LHCN-M2 (cell line): Measurements from ENCODE around the gene A2M. TPM values are rescaled to one million over a fixed set of nuclear protein-coding genes. Genes with fewer than 3 reads are reported as not detected.

ENCODE experiments used
- DNase-seq: peaks from one replicate; pipeline ENCODE4 v3.0.0-alpha.2; 2012; ENCODE audit warnings: low read depth
- total RNA-seq: library from RNA; depleted of rRNA; stranded (reverse); fragments of >200 nt; gene quantifications from 2 replicates; pipeline ENCODE4 v1.2.3, GENCODE V29; 2014

A2M gene
- total RNA-seq, 1 experiment from 2014 or later = 0.06 TPM

DNA sequence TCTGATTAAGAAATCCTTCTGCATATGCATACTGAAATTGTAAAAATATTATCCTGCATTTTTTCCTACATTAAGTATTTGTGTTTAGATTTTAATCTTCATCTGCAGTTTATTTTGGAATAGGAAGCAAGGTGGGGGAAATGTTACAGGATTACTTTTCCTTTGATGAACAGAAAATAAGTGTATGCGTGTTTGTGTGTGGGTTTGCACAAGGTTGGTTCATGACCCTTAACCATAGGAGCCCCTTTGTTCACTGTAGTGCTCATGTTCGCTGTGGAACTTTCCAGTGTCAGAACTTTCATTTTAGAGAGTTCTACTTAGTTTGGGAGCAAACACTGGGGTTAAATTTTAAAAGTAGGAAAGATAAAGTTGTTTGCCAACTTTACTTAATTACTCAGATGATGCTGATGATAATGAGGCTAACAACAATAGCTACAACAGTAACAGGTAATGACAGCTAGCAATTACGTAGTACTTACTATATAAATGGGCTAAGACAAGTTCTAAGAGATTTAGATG is 6.4 kb upstream of the A2M start:
- no peak for DNase-seq

DNA sequence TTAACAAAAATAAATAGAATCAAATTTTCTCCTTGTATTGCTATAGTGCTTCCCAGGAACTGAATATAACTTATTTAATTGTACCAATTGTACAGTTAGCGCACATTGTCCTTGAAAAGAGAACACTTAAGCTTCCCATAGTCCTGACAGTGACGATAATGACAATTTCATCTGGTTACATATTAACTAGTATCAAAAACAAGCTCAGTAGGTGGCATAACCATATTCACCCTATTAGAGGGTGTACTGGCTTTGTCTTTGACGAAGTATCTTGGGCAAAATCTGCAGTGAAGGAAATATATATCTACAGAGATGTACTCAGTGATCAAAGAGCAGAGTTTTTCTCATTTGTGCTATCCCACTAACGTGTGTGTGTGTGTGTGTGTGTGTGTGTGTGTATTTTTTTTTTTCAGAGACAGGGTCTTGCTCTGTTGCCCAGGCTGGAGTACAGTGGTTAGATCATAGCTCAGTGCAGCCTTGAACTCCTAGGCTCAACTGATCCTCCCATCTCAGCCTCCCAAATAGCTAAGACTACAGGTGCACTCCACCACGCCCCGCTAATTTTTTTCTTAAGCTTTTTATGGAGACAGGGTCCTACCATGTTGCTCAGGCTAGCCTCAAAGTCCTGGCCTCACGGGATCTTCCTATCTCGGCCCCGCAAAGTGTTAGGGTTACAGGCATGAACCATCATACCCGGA is 4.9 kb upstream of the A2M start:
- no peak for DNase-seq

DNA sequence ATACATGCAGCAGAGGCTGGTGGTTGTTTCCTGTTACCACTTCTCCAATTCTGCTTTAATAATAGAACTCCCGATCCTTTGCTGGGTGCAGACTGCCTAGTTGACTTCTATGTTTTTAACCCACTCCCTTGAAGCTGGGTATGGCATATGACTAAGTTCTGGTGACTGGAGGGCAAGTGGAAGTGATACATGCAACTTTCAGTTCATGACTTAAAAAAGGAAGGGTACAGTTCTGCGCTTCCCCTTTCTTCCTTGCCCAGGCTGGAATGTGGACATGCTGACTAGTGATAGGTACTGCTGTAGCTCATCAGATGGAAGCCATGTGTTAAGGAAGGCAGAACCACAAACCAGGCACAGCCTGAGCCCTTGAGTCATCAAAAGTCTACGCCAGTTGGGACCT is 2.4 kb upstream of the A2M start:
- DNase-seq = no peak

DNA sequence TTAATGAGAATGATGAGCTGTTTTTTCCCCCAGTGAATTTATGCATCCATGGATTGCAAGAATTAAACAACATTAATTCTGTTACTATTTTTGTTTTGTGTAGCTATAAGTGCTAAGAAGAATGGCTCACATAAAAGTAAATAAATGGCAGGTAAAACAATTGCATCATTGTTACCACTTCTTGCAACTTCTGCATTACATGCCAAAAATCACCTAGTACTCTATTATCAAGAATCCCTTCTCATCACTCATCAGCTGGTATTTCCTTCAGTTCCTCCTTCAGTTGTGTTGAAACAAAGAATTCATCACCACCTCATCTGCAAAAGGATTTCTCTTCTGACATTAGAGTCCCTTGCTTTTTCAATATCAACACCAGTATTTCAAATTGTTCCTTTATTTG is 773 bp downstream of the A2M start:
- no peak for DNase-seq

DNA sequence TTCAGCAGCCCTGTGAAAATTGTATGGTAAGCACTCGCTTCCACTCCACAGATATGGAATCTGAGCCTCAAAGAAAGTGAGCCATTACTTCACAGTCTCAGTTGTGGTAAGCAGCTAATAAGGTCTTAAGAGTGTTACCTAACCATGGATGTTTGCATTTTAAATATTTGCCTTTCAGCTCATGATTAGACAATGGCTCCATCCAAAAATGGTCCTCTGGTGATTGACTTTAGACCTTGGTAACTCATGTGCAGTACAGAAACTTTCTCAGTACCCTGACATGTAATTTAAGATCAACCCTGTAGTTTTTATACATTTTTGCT is 1.8 kb downstream of the A2M start:
- no peak for DNase-seq

DNA sequence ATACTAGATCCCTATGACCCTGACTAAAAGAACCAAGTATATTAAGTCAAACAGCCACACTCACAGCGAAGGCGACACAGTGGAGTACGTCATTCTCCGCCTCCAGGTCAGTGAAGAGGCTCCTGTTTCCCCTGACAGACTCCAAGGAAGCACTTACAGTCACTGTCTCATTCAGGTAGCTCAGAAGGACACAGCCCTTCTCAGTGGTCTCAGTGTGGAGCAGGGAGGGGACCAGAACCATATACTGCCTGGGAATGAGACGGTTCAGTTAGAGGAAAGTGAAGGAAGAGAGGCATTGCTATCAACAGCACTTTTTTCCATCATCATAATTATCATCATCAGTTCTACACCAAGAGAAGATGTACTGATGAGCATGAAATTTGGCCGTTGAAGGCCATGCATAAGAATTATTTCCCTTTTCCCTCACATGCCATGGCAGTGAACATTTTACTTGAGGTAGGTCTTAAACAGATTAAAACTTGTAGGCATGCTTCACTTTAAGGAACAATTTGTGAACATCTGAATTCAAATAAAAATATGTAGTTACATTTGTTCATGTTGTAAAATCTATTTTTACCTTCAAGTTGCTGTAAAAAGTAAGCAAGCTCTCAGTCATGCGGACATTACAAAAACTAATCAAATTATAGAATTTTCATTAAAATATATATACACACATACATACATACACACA is 2.3 kb downstream of the A2M start:
- DNase-seq = no peak

DNA sequence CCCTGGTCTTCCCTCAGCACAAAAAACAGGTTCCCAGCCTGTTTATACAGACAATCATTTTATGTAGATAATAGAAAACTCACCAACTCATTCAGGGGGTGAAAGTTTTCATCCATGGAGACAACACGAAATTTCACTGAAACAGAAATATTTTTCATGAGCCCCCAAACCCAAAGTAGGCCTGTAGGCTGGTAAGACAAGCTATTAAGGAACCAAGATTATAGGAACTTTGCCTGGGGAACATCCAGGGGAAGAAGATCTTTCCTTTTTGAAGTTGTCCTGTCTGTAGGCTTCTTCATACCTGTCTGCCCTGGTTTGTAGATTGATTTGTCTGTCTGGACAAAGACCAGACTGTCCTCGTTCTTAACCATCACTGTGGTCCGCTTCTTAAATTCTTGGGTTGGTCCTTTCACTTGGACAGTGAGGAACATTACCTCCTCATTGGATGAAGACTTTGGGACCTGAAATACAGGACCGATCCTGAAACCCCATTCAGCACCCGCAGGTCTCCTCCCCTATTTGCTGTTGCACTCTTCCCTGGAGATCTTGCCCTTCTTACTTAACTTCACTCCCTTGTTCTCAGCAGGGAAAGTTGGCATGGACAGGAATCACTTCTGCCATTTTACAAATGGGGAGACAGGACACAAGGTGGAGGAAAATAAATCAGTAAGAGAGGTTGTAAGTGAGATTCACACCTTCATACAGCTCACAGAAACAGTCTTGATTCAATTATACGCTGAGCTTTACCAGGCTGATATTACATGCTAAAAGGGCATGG is 3.5 kb downstream of the A2M start:
- no peak for DNase-seq

DNA sequence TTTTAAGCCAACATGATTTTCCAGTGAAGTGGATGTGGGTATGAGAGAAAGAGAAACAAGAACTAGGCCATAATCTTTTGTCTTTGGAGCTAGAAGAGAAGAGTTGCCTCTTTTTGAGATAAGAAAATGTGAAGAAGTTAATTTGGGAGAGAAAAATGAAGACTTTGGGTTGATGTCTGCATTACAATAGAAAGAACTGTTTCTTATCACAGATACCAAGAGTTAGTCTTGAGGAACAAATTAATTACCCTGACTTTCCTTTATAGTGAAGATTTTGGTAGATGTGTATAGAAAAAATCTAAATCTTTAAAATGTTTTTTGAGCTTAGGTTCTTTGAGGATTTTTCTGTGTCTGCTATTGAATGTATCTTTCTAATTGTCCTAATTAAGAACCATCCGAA is 4.2 kb downstream of the A2M start:
- no peak for DNase-seq

DNA sequence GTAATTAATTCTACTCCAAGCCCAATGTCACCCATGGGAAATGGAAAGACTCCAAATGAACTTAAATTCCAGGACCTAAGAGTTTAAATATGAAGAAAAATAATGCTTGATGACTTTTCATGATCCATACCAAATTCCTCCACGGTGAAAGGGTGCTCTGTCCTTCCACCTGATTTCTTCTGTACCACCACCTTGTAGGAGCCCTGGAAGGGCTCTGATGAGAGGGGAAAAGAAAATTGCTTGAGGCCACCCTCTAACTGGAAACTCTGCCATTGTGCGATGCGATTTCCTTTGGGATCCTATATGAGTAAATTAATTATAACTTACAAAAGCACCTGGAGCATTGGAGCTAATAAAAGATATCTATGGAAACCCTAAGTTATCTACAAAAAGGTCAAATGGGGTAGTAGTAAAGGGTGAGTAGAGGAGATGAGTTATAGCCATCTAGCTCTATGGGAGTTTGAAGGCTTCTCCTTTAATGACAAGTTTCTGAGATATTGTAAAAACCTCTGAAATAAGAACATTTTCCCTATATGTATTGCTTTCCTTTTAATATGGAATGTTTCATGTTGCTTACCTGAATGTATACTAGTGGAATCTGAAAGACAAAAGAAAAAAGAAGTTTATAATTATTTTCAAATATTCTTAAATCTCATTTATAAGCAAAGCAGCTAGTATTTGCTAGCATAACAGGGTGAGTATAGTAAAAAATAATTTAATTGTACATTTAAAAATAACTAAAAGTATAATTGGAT is 5.8 kb downstream of the A2M start:
- no peak for DNase-seq

DNA sequence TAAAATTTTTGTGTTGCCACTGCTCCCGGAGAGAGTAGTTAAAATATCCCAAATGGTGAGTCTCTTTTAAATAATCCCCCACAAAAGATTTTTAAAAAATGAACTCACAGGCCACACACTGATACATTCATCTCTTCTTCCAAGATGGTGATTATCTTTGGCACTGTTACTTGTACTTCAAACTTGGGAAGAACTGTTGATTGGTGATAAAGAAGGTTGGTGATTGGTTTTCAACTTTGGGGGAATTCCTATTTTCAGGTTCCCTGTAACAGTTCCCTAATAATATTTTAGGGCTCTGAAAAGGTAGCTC is 6.6 kb downstream of the A2M start:
- no peak for DNase-seq

DNA sequence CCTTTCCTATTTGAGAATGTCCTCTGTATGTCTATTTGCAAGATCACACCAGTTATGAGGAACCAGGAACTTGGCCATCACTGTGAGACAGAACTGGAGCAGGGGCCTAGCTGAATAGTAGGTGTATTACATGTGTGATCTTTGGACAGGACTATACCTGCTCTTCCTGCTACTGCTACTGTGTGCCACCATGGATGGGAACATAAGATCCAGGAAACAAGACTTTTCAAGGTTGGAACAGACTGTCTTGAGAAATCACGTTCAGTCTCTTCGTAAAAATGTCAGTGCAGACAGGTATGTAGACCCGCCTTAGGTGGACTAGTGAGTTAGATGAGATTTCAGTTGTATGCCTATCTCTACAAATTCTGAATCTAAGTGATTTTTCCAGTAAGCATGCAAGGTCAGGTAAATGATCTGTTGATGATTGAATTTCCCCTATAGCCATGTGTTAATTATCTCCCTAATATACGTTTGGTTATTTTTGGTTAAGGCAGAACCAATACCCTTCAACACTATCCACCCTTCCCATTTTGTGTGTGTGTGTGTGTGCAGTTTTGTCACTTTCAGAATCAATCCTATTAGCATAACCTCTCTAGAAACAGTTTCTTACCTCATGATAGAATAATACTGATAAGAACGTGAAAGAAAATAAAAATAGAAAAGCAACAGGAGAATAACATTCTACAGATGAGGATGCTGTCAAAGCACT is 7.1 kb downstream of the A2M start:
- DNase-seq = no peak

DNA sequence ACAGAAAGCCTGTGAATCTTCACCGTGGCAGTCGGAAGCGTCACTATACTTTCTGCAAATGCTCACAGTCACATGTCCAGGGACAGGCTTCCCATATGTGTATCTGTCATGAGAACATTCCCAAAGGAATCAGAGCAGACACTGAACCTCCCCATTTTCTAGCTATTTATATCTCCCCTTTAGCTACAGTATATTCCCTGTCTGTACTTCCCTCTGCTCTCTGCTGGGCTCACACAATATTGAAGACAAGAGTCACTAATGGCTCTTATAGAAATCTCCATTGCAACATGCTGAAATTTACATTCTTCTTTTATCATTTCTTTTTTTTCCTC is 8.2 kb downstream of the A2M start:
- DNase-seq = no peak

DNA sequence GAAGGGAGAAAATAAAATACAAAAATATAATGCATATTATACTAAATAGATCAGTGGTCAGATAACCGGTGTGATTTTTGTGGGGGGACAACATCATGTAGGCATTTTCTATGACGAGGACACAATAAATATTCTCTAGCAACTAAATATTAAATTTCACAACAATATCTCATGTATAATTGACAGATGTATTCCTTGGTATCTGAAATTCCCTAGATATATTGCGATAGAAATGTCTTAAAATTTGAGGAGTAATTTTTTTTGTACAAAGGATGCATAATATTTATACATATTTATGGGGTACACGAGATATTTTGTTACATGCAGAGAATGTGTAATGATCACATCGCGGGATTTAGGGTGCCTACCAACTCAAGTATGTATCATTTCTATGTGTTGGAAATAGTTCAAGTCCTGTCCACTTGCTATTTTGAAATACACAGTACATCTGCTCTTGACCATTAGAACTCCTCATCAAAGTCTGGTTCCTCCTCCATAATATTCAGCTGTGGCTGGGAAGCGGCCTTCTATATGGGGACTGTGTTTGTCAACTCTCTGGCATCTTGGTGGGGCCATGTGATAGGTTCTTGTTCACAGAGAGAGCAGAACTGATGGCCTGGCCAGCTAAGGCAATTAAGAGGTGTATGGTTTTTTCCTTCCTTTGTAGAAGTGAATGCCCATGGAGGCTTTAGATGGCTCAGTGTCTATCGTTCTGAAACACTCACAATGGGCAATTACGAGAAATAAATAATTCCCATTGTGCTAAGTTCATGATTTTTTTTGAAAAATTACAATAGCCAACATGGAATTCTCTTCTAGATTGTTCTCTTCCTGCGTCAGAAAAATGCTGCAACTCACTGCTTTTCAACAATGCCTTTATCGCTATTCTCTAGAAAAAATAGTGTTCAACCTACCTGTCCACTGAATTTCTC is 8.8 kb downstream of the A2M start:
- DNase-seq = no peak

DNA sequence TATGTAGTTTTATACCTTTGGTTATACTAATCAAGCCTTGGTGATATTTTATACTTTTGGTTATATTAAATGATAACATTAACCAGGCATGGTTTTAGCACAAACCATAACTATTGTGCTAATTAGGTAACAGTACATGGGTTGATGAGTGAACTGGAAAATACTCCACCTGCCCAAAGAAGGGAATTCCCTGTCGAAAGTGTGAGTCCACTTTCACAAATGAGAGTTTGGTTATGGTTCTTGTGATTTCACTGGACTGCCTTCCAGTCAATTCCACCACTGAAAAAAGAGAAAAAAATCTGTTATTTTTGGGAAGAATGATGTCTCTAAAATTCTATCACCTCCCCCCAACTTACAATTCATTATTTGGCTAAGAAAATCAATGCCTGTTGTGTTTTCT is 9.7 kb downstream of the A2M start:
- no peak for DNase-seq

DNA sequence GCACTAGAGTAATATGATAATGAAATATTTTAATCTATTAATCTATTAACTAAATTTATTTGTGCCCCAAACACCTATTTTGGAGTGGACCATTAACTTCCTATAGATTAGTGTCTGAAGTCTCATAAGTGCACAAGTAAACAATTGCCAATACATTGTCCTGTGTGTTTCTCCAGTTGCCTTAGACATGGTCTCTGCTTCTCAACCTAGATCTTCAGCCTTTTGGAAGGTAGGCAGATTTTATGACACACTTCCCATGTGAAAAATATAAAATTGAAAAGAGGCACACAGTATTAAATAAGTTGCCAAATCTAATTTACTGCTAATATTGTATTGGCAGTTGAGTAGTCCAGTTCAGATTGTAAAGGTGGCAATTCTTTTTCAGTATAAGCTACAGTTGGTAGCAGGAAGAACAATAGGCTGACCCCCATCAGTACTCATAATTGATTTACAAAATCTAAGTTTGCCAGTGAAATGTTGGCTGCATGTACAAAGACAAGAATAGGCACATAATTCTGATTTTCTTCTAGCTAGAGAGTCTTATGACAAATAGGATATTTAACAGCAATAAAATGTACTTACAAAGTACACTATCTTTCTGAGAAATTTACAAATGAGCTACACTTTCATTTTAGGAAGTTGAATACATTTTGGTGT is 10.8 kb downstream of the A2M start:
- DNase-seq = no peak

DNA sequence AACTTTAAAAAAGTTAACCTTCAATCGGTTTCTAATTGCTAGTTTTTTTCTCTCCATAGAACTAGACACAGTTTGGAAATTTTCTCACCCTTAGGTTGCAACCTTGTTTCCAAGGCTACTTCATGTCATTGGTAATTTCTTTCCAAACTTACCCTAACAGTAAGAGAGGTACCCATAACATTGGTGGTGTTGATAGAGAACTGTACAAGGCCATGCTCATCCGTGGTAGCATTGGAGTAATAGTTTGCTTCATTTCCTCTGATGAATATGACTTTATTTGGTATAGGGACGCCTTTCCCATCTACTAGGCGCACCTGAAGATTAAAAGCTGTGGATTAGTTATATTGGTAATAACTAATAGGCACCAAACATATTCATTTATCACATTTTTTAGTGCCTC is 11.6 kb downstream of the A2M start:
- no peak for DNase-seq

DNA sequence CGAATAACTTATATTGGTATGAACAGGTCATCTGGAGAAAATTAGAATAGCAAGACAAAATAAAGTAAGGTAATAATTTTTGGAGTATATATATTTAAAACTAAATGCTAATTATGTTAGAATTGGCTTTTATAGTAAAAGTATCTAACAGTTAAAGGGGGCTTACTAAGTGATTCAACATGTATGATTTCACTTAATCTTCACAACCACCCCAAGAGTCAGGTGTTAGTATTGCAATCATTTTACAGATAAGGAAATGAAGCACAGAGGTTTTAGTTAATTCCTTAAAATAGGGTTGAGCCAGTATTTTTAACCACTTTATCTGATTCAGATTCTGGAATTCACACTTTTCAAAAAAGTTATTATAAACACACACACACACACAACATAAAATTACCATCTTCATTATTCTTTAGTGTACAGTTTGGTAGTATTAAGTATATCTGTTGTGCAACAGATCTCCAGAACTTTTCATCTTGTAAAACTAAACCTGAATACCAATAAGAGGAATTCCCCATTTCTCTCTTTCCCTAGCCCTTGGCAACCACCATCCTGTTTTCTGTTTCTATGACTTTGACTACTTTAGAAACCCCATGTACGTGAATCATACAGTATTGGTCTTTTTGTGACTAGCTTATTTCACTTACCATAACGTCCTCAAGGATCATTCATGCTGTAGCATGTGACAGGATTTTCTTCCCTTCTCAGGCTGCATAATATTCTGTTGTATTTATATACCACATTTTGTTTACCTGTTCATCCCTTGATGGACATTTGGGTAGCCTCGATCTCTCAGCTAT is 12.5 kb downstream of the A2M start:
- DNase-seq = no peak

DNA sequence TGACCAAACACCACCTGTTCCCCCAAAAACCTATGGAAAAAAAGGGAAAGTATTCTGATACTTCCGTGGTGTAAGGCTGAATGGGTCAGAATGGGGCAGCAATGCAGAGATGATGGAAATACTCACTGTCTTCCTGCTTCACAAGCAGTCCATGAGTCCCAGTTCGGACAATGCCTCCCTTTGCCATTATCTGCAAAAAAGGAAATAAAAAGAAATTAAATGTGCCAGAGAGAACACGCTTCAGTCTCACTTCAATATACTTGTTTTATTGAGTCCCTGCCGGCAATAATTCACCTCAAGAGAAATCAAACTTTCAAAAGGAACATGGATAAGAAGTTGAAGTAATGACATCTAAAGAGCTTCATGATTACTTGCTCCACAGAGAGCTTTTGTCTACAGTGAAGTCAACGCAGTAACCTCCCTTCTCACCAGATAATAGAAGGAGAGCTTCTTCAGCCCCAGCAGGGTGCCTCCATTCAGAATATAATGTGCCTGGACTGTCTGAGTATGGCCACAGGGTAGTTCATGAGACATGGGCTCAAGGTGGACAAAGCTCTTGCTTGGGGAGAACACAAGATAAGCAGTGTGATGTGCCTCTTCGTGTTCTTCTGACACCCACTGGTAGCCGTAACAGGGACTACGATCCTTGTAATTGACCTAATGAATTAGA is 14.6 kb downstream of the A2M start:
- no peak for DNase-seq
